ENCODE measurements around the gene SLC6A6.

Gene SLC6A6

DNA sequence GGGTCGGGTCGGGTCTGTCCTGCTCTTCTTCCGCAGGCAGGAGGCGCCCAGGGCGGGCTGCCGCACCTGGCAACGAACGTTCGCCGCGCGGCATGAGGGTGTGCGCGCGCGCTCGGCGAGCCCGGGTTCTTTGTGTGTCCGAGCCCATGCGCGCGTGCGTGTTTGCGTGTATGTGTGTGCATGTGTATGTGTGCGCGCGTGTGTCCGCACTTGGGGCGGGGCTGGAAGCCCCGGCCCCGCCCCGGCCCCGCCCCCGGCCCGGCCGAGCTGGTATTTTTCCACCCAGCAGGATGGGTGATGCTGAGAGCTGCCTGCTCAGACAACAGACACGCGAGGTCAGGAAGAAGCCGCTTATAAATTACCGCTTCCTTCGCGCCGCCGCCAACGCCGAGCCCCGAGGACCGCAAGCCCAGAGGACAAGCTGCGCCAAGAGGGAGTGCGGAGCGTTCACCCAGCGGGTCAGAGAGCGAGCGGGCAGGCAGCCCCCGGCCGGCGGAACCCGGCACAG lies at the start of gene SLC6A6:
TSS of gene SLC6A6 (plus strand) at position 303 of the 508 bp plus-strand sequence. CDS start 41,029 bp downstream, outside the sequence.
- peak; percentile 90 to 91 for DNase-seq (ENCODE audit: low read depth in 2 of 2)

DNA sequence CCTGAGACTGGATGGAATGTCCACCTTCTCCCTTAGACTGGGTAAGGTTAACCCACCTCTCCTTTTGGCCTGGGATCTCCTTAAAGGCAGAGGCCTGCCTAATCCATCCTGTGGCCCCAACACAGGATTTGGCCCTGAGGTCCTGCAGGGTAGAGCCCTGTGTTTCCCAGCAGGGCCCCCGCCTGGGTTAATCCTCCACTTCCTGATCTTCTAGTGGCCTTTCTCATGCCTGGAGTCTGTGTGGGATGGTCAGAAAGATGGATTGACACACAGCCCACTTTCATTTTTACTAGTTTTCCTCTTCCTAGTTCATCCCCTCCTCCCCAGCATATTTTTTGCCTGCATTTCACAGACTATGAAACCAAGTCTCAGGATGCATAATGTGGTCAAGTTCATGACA lies 48.9 kb upstream of the SLC6A6 start:
- no peak for DNase-seq (ENCODE audit: low read depth in 2 of 2)

DNA sequence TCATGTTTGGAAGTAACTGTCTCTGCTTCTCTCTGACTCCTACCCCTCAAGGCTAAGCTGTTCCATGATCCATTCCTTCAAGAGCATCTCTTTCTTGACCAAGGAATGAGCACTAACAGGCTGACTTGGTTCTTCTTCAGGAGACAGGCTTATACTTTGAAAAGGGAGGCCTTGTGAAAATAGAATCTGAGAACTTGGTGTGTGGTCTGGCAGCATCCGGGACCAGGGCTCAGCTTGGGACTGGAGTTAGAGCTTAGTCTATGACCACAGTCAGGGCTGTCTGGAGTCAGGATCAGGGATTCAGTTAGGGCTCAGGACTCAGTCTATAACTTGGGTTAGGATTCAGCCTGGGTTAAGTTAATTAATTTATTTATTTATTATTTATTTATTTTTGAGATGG lies 44.9 kb upstream of the SLC6A6 start:
- DNase-seq (ENCODE audit: low read depth in 2 of 2): no peak

DNA sequence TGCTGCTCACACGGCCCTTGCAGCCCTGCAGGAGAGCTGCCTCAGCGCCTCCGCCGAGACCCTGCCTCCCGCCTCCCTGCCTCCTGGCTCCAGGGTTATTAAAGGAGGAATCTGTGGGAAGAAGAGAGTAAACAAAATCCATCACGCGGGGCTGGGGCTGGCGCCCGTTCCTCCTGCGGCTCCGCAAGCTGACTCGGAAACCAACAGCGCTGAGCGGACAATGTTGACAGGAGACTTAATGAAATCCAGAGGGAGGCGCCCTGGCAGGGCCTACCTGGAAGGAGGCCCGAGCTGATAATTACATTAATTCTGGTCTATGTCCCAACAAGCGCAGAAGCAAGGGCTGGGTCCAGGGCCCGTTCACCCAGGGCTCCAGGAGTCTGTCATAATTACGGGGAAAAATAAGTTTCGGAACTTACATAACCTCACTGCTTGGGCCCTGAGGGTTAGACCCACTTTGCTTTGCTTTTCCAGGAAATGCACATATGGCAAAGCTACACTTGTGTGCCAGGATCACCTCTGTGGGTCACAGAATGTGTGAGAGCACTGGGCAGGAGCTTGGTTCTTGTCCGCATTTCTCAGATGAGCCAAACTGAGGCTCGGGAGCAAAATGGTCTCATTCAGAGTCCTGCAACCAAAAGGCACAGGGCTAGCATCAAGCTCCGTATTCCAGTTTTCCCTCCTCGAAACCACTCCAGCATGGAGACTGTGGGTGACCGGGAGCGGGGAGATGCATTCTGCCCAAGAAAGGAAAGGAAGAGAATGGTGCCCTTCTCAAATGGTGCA lies 43.8 kb upstream of the SLC6A6 start:
- no peak for DNase-seq (ENCODE audit: low read depth in 2 of 2)

DNA sequence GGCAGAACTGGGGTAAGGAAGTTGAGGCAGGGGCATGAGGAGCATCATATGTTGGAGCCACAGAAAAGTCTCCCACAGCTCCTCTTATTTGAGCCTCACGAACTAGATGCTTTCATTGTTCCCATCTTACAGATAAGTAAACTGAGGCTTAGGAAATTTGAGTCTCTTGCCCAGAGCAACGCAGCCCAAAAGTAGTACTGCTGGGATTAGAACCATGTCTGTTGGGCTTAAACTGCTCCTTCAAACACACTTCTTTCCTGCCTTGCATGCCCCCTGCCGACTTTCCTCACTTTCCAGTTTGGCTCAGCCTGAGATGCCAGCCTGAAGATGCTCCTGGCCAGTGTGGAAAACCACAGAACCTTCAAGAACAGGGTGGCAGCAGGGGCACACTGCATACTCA lies 43.1 kb upstream of the SLC6A6 start:
- DNase-seq (ENCODE audit: low read depth in 2 of 2): no peak

DNA sequence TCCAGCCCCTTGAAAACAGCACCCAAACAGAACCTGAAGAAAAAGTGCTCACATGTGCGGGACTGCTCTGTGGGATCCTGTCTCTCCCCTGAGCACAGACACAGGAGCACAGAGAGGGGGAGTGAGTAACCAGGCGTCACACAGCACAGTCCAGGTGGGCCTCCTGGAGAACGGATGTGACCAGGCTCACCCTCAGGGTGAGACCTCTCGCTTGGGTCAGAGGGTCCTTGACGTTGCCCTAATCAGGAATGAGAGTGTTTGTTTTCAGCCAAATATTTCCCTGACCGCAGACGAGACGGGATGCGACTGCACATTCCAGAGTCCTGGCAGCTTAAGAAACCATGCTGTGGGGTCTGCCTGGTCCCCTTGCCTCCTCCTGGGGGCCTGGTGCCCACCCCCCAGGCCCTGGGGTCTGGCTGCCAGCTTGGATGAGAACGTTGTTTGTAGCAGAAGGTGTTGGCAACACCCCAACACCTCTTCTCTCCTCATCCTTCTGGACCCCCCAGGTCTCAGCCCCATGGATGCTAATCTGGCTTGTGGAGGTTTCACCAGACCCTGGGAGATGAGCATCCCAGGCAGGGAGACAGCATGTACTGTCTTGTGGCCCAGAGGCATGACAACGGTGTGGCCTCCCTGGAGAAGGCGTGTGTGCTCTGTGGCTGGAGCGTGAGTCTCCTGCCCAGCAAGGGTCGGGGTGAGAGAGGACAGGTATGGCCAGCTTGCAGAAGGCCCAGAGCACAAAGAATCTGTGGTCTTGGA lies 42.1 kb upstream of the SLC6A6 start:
- no peak for DNase-seq (ENCODE audit: low read depth in 2 of 2)

DNA sequence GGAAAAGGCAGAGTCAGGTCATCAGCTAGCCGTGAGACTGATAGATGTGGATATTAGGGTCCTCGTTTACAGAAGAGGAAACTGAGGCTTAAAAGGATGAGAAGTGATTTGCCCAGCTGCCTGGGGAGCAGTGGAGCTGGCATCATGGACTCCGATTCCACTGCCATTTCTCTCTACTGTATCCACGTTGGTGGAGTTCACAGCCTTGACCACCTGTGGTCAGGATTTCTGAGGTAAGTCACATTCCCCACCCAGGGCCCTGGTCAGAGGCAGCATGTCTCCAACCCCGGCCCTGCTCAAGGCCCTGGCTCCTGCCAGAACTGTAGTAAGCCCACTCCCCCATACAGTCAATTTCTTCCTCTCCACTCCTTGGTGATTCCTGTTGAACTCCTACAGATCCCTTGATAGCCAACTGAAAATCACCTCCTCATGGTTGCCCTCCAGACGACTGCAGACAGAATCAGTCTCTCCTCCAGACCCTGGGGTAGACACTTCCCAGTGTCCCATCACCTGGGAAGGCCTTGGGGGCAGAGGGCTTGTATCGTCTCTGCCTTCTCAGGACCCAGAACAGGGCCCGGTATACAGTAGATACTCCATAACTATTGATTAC lies 41.2 kb upstream of the SLC6A6 start:
- no peak for DNase-seq (ENCODE audit: low read depth in 2 of 2)

DNA sequence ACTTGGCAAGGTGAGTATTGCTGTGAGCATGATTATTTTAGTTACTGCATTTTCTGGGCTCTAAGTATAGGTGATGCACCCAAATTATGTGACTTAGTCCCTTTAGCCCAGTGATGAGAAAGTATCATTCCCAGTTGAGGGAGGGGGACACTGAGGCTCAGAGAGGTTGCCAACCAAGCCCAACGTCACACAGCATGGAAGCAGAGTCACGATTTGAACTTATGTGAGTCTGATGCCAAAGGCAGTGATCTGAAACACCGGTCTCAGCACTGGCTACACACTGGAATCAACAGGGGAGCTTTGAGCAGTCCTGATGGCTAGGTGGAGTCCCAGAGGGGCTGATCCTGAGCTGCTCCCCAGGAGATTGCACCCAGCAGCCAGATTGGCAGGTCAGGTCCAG lies 39.5 kb upstream of the SLC6A6 start:
- DNase-seq (ENCODE audit: low read depth in 2 of 2): no peak

DNA sequence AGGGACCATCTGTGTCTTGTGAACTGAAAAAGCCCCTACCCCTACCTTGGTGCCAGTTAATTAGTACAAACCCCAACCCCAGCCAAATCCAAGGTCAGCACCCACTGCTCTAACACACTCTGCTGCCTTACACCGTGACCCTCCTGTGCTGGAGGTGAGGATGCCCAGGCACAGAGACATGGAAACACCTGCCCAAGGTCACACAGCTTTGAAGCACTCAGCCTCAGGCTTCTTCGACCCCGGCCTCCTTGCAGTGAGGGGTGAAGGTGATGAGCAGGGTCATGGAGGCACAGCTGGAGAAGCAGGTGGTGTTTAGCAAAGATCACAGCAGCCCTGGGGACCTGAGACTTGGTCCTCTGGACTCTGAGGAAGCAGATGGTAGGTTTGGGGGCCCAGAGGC lies 39.0 kb upstream of the SLC6A6 start:
- DNase-seq (ENCODE audit: low read depth in 2 of 2): no peak

DNA sequence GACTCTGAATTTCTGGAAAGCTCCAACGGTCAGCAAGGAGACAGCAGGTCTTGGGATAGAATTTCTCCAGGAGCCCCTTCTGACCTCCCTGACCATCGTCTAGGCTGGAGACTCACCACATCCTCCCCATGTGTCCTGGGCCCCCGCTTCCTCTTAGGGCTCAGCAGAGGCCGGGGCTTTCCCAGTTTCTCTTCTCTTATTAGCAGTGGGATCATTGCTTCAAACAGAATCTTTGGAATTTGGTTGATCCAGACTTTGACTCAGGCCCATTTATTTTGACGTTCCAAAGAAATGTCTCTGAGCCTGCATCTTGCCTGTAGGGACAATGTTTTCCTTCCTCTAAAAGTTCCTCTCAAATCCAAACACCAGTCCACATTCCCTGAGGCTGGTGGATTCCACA lies 38.4 kb upstream of the SLC6A6 start:
- no peak for DNase-seq (ENCODE audit: low read depth in 2 of 2)

DNA sequence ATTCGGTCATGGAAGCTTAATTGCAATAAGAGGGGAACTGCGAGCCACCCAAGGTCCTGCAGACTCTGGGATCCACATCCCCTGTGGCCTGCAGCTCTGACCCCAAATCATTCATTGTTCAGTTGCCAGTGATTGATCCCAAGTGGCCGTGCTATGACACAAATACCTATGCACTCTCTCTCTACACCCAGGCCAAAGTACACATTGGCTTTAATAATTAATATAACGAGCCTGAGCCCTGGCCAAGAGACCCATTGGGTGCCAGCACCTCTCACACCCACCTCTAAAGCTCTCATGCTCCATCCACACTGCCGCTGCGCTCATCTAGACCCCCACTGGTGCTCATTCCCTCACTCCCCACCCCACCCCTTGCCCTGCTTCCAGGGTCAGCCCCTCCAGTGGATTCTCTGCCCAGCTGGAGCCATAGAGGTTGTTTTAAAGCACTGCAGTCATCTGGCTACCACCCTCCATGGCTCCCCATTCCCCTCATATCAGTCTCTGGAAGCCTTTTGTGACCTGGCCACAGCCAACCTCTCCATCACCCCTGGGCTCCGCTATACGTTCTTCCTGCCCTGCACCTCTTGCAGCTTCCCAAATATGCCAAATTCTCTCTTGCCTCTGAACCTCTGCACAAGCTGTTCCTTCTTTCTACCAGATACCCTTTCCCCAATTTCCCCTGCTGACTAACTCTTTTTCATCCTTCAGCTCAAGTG lies 37.7 kb upstream of the SLC6A6 start:
- DNase-seq (ENCODE audit: low read depth in 2 of 2): no peak

DNA sequence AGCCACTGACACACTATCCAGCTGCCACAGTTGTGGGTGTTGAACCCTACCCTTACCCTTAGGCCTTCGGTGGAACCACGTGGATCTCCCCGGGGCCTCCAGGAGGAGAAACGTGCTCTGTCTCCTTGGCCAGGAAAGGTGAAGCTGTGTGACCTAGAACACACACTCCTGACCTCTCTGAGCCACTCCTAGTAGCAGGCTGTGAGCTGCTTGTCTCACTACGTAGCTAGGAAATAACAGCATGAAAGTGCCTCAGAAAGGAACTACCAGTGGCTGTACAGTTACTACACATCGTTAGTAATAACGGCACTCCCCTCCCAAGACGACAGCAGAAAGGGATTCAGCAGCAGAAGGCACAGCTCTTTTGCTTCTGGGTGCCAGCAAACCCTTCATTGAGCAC lies 36.2 kb upstream of the SLC6A6 start:
- no peak for DNase-seq (ENCODE audit: low read depth in 2 of 2)

DNA sequence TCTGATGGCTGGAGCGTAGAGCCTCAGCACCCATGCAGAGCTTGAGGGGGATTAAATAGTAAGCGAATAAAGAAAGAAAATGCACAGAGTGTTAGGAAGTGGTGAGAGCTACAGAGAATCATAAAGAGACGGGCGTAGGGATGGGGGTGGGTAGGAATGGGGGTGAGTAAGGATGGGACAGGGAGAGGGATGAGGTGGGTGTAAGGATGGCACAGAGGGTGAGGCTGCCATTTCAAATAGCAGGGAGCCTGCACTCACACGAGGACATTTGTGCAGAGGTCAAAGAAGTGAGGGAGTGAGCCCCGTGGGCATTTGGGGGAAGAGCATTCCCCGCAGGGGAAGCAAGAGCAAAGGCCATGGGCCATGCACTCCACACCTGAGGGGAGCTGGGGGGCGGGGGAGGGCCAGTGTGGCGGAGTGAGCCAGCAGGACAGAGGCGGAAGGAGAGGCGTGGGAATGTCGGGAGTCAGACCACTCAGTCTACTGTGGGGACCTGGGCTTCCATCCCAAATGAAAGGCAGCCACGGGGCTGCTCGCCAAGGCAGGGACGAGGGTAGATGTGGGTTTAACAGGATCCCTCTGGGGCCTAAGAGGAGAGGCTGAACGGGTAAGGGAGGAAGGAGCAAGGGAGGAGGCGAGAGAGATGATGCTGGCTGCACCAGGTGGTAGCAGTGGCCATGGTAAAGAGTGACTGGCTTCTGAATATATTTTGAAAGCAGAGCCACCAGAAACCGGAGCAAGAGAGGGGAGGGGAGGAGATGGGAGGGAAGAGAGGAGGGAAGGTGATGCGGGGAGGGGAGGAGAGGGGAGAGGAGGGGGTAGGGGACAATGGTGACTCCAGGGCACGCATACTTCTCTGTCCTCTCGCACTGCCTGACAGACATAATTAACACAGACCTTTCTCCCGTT lies 35.2 kb upstream of the SLC6A6 start:
- DNase-seq (ENCODE audit: low read depth in 2 of 2): no peak

DNA sequence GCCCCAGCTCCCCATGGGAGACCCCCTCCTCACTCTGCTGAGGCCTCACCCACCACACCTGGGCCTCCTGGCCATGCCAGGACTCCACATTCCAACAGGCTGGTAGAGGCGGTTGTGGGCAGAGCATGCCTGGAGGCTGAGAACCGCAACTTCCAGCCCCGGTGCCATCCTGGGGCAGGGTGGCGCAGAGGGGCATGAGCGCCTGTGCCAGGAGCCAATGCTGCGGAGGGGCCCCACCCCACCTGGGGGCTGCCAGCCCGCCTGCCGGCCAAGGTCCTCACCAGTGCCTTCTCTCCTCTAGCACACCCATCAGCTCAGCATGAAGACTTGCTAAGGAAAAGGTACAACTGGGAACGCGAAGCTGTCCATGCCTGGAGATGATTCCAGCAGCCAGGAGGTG lies 34.3 kb upstream of the SLC6A6 start:
- no peak for DNase-seq (ENCODE audit: low read depth in 2 of 2)

DNA sequence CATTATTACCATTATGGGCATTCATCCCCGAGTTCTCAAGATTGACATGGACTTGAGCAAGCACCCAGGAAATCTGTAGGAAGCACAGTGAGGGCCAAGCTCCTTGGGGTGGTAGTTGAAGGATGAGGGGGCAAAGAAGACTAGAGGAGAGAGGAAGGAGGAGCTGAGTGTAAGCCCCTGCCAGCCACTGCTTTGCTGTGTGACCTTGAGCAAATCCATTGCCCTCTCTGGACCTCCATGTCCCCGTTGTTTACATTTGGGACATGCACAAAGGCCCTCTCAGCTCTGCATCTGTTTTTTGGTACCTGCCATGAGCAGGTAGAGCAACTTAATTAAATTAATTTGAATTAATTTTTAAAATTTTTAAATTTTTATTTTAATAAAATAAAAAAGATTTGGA lies 33.5 kb upstream of the SLC6A6 start:
- no peak for DNase-seq (ENCODE audit: low read depth in 2 of 2)

DNA sequence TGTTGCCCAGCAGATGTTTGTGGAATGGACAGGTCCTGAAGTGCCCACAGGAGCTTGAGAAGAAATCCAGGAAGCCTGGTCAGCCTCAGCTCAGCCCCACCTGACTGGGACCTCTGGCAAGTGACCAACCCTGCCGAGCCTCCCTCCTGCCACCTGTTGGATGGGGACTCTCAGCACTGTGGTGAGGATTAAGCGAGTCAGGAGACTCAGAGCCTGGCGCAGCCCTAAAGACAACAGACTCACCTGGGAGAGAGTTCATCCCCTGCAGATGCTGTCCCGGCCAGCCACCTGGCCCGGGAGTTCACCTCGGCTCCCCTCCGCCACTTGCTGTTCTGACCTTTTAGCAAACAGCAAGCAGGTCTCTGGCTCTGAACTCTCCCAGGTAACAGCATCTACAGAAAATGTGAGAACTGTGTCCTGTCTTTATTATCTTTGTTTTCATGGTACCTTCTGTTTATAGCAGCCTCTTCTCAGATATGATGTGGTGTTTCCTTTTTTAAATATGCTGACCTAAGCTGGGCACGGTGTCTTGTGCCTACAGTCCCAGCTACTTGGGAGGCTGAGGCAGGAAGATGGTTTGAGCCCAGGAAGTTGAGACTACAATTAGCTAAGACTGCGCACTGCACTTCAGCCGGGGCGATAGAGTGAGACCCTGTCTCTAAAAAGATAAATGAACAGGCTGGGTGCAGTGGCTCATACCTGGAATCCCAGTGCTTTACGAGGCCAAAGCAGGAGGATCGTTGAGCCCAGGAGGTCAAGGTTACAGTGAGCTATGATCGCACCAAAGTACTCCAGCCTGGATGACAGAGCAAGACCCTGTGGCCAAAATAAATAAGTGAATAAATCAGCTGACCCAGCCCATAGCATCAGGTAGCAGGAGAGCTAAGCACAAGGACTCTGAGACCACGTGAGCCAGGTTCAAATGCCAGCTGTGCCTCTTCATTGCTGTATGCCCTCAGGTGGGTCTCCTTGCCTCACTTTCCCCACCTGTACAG lies 32.4 kb upstream of the SLC6A6 start:
- DNase-seq (ENCODE audit: low read depth in 2 of 2): no peak

DNA sequence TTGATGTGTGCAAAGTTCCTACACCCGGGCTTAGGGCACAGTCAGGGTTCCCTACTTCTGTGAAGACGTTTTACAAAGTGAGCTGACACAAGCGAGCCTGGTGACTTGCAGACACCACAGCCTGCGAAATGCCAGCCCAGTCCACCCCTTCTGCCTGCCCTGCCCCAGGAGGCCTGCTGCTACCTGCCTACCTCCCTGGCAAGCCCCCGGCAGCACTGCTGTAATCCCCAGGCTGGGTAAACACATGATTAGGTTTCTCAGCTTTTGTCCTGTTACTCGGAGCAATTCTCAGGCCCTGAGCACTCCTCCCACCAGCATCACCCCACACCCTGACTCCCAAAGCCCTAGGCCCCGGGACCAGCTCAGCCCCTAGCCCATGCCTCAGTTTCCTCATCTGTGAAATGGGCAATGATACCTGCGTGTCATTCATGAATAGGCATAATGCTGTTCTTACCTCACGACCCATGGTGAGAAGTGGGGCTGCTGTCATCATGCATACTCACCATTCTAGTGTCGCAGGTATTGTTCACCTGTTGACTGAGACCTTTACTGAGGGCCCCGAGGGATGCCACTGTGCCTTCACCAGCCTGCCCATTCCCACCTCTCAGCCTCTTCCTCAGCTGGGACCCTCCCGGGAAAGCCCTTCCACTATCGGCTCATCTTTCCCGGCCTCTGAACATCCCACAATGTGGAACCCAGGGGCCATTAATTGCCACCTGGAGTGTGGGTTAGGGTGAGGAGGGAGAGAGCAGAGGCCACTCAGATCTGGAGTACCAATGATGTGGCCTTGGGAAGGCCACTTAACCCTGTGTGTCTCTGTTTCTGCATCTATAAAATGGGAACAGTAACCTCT lies 31.5 kb upstream of the SLC6A6 start:
- DNase-seq (ENCODE audit: low read depth in 2 of 2): no peak

DNA sequence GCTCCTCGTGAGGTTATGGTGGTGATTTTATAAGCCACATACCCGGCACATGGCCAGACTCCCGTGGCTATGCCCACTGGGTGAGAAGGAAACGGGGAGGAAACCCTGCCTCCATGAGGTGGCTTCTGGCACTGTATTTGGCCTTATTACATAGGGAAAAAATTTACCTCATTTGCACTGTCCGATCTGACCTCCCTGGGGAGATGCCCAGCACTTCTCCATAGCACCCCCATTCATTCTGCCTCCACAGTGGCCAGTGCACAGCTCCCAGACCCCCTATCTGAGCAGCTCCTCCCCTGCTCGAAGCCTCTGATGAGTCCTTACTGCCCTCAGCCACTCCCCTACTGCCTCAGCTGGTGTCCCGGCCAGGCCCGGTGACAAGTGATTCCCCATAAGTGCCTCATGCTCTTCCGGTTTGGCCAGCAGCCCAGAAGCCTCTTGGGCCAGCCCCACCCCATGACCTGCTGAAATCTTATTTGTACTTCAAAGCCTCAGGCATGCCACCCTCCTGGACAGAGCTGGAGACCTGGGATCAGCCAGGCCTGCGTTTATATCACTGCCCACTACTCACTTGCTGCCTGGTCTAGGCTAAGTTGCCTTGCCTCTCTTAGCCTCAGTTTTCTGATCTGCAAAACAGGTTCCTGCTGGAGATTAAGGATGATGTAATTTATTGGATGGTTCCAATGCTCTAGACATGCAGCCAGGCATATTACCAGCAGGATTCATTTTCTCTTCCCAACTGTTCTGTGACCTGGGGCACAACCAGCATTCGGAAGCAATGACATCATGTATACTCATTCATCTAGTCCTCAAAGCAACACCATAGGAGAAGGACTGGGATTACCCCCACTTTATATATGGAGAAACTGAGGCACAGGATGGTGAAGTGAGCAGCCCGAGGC lies 30.6 kb upstream of the SLC6A6 start:
- no peak for DNase-seq (ENCODE audit: low read depth in 2 of 2)
